ENCODE data around the gene CABP4. TPM values are rescaled to one million over a fixed set of nuclear protein-coding genes. Genes with fewer than 3 reads are reported as not detected.

Gene CABP4
- total and polyA plus RNA-seq, 7 donors: 0.35 to 1.9 (median 0.93) TPM

DNA sequence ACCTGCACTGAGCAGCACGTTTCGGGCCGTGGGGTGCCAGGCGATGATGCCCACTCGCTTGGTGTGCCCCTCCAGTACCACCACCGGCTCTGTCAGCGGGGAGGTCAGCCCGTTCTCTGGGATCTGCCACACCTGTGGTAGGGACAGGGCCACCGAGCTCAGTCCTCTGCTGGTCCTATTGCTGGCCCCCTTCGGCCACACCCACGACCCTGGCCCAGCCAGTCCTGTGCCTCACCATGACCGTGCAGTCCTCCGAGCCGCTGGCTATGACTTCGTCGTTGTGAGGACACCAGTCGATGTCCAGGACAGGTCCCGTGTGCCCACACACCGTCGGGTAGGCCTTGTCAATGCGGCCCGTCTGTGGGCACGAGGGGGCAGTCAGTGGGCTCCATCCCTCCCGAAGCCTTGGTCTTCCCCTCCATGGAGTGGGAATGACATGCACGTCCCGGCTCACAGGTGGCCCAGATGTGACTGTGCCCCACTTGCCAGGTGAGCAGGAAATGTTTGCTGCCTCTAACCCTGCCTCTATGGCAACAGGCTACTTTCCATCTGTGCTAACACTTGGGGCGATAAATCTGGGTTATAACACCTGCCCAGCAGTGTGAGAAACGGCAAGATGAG is 13.3 kb upstream of the CABP4 start:
- intact Hi-C loops (cut with DNase I): no loop called here
- 83 to 90% (median 84%) methylated on average over 28 of the region's 28 CpGs for WGBS, 3 donors
- no peaks in the 10 kb centered on the region for H3K9me3 ChIP-seq
- TF ChIP-seq, protein P1, sequence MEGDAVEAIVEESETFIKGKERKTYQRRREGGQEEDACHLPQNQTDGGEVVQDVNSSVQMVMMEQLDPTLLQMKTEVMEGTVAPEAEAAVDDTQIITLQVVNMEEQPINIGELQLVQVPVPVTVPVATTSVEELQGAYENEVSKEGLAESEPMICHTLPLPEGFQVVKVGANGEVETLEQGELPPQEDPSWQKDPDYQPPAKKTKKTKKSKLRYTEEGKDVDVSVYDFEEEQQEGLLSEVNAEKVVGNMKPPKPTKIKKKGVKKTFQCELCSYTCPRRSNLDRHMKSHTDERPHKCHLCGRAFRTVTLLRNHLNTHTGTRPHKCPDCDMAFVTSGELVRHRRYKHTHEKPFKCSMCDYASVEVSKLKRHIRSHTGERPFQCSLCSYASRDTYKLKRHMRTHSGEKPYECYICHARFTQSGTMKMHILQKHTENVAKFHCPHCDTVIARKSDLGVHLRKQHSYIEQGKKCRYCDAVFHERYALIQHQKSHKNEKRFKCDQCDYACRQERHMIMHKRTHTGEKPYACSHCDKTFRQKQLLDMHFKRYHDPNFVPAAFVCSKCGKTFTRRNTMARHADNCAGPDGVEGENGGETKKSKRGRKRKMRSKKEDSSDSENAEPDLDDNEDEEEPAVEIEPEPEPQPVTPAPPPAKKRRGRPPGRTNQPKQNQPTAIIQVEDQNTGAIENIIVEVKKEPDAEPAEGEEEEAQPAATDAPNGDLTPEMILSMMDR (IDR thresholded peaks at IDR 0.05): no peak
- ATAC-seq (no peak), DNase-seq (no peak)
- H3K4me1 ChIP-seq: peaks cover 8% of the 10 kb centered on the region
- peaks cover 0 to 42% of the 10 kb centered on the region in 2 donors for H3K36me3 ChIP-seq (ENCODE audit: insufficient read depth in 1 of 2, low read depth in 1 of 2)
- peak overlapping the region; percentile 73 for H3K4me3 ChIP-seq
- peak overlapping the region; percentile 86 for H3K27ac ChIP-seq
- no peaks in the 10 kb centered on the region for H3K27me3 ChIP-seq (ENCODE audit: insufficient read depth in 3 of 3, low read length in 2 of 3)

- DNase-seq: no peak
- intact Hi-C loops (cut with DNase I): no loop called here
- 36 to 48% (median 39%) methylated on average over 29 to 45 of the region's 45 CpGs for WGBS, 3 donors
- no peaks in the 10 kb centered on the region for H3K27me3 ChIP-seq (ENCODE audit: insufficient read depth in 3 of 3, low read length in 2 of 3)
- H3K27ac ChIP-seq: peak overlapping the region; percentile 86
- H3K9me3 ChIP-seq: no peaks in the 10 kb centered on the region
- H3K4me3 ChIP-seq: peak overlapping the region; percentile 73
- peaks cover 8% of the 10 kb centered on the region for H3K4me1 ChIP-seq
- TF ChIP-seq, protein P1 (IDR thresholded peaks at IDR 0.05): no peak
- peak in 1 of 4 donors; percentile 12 for ATAC-seq
- peaks cover 0 to 35% of the 10 kb centered on the region in 2 donors for H3K36me3 ChIP-seq (ENCODE audit: insufficient read depth in 1 of 2, low read depth in 1 of 2)
Observed at GRCh38 chr11:67442504-67443404, 12.4 kb upstream of the CABP4 start.

DNA sequence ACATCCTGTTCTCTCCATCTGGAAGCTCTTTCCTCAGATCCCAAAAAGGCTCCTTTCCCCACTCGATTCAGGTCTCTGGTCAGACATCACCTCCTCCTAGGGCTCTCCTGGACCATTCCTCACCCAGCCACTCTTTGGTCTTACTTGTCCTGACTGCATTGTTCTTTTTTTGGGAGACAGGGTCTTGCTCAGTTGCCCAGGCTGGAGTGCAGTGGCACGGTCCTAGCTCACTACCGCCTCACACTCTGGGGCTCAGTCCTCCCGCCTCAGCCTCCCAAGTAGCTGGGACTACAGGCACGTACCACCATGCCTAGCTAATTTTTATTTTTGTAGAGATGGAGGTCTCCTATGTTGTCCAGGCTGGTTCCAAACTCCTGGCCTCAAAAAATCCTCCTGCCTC is 9.6 kb upstream of the CABP4 start:
- ATAC-seq: no peak
- no peak overlapping the region for H3K27ac ChIP-seq
- intact Hi-C loops (cut with DNase I): no loop called here

DNA sequence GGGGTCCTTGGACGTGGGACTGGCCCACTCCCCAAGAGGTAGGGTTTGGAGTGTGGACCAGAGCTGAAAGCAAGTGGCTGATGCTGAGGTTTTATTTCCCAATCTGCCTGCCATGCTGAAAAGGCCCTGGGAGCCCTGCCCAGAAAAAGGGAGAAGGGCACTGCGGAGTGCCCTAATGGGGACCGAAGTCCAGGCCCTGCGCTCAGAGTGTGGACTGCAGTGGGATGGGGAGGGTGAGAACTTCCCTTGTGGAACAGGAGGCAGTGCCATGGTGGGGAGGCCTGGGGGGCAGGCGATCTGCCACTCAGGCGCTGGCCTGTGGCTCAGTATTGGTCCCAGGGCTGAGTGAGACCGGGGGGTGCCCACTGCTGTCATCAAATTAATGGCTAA is 6.9 kb upstream of the CABP4 start:
- no peak for DNase-seq
- Histone ChIP-seq H3K27ac (no peak overlapping the region), H3K36me3 (ENCODE audit: insufficient read depth in 1 of 2, low read depth in 1 of 2) (no peaks in the 10 kb centered on the region), H3K27me3 (ENCODE audit: insufficient read depth in 3 of 3, low read length in 2 of 3) (no peaks in the 10 kb centered on the region), H3K4me3 (no peak overlapping the region), H3K4me1 (peaks cover 3% of the 10 kb centered on the region), H3K9me3 (no peaks in the 10 kb centered on the region)
- whole genome bisulfite sequencing, 3 donors: 89 to 93% (median 89%) methylated on average over 7 of the region's 7 CpGs
- ATAC-seq: no peak
- TF ChIP-seq, protein P1 (IDR thresholded peaks at IDR 0.05): no peak
- intact Hi-C loops (cut with DNase I): no loop called here

More for the DNA sequence above, 9.6 kb upstream of the CABP4 start:
- H3K36me3 ChIP-seq (ENCODE audit: insufficient read depth in 1 of 2, low read depth in 1 of 2): peaks cover 0 to 17% of the 10 kb centered on the region in 2 donors
- TF ChIP-seq, protein P1 (IDR thresholded peaks at IDR 0.05): no peak
- H3K27me3 ChIP-seq (ENCODE audit: insufficient read depth in 3 of 3, low read length in 2 of 3): no peaks in the 10 kb centered on the region
- peaks cover 8% of the 10 kb centered on the region for H3K4me1 ChIP-seq
- H3K4me3 ChIP-seq: no peak overlapping the region
- 79 to 87% (median 85%) methylated on average over 5 of the region's 5 CpGs for WGBS, 3 donors
- H3K9me3 ChIP-seq: no peaks in the 10 kb centered on the region
- DNase-seq: no peak
